IPS DF 6.9 (cell line): ENCODE data around the gene IL1RL1.

Experiments
- DNase-seq: peaks from one replicate; pipeline ENCODE4 v3.0.0-alpha.2; 2013; ENCODE audit warnings: low read depth, low spot score
- H3K27ac ChIP-seq: one replicate; pipeline ENCODE4 v1.5.1; 2013; ENCODE audit warnings: low read length, control low read depth
- H3K27me3 ChIP-seq: 2 replicates; pipeline ENCODE4 v1.6.1; 2013; ENCODE audit warnings: mild to moderate bottlenecking, low read length; ENCODE audit not compliant: control insufficient read depth, insufficient read depth
- H3K36me3 ChIP-seq: 2 replicates; pipeline ENCODE4 v1.6.1; 2013; ENCODE audit warnings: low read length; ENCODE audit not compliant: control insufficient read depth, insufficient read depth
- H3K4me1 ChIP-seq: 2 replicates; pipeline ENCODE4 v1.6.1; 2013; ENCODE audit warnings: low read length; ENCODE audit not compliant: control insufficient read depth, insufficient read depth
- H3K4me3 ChIP-seq: 2 replicates; pipeline ENCODE4 v1.5.1; 2013; ENCODE audit warnings: mild to moderate bottlenecking, low read length
- H3K9me3 ChIP-seq: 2 replicates; pipeline ENCODE4 v1.6.1; 2013; ENCODE audit warnings: low read length, inconsistent platforms; ENCODE audit not compliant: control insufficient read depth, insufficient read depth
- WGBS: extraction: QIAGEN DNeasy Blood & Tissue Kit; methylation state at CpG from one replicate; pipeline ENCODE4 v1.1.7; 2013; ENCODE audit warnings: mixed read lengths, missing lambda C conversion rate; ENCODE audit not compliant: insufficient read length, insufficient coverage; 5-methylcytosine and 5-hydroxymethylcytosine counted together

IL1RL1 gene

DNA sequence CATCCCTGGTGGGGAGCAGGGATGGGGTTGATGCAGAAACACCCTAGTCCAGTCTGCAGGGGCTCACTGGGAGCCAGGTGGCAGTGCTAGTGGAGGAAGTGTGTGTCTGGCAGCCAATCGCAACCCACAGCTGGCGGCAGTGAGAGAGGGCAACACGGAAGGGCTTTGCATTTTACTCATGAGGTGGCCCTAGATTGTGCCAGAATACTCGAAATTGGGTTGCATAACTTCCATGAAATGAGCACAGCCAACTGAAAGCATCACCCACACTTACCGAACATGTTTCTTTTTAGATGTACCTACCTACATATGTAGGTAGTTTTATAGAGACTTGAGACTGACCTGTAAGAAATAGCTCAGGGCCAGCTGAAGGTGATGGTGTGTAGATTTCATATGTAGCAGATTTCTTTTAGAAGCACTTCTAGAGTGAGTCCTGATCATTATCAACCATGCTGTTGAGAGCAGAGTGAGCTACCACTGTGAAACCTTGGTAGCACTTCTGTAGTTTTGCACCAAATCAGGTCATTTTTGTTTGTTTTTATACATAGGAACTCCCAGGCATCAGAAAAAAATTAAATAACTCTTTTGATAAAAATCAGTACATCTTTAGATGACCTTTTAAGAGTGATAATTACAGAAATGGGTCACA lies 57.2 kb downstream of the IL1RL1 start:
- DNase-seq: no peak
- Histone ChIP-seq H3K4me1 (no peaks in the 10 kb centered on the region), H3K4me3 (no peak overlapping the region), H3K36me3 (no peaks in the 10 kb centered on the region), H3K27me3 (no peaks in the 10 kb centered on the region), H3K27ac (no peak overlapping the region), H3K9me3 (peaks cover 3% of the 10 kb centered on the region)
- no CpG with 5 or more reads among the region's 5 CpGs for WGBS

GRCh38 chr2:102369866-102370265 lies 58.5 kb downstream of the IL1RL1 start:
- Histone ChIP-seq H3K27ac (no peak overlapping the region), H3K27me3 (no peaks in the 10 kb centered on the region), H3K9me3 (peaks cover 3% of the 10 kb centered on the region), H3K36me3 (no peaks in the 10 kb centered on the region), H3K4me3 (no peak overlapping the region), H3K4me1 (no peaks in the 10 kb centered on the region)
- no peak for DNase-seq
- no CpG with 5 or more reads among the region's 1 CpG for WGBS

- no CpG with 5 or more reads among the region's 1 CpG for WGBS
These were observed 64.8 kb downstream of the IL1RL1 start for GRCh38 chr2:102376052-102376591.

DNA sequence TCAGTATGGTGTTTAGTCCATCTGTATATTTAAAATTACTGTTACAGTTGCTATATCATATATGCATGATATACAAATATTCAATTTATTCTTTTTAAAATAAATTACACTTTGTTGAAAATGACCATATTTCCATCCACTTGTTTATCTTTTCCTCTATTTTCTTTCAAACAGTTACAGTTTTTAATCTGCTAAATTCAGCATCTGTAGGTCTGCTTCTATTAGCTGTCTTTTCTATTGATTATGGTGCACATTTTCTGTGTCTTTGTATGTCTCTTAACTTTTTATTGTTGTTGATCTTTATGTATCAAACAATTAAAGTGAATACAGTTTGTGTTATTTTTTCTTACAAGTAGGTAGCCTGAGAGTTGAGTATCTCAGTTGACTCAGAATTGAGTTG lies 72.4 kb downstream of the IL1RL1 start:
- no peak overlapping the region for H3K27ac ChIP-seq
- no peaks in the 10 kb centered on the region for H3K9me3 ChIP-seq
- DNase-seq: no peak
- no peaks in the 10 kb centered on the region for H3K27me3 ChIP-seq
- H3K4me1 ChIP-seq: no peaks in the 10 kb centered on the region
- H3K4me3 ChIP-seq: no peak overlapping the region
- H3K36me3 ChIP-seq: no peaks in the 10 kb centered on the region

More at GRCh38 chr2:102376052-102376591, 64.8 kb downstream of the IL1RL1 start:
- Histone ChIP-seq H3K9me3 (no peaks in the 10 kb centered on the region), H3K27ac (no peak overlapping the region), H3K4me3 (no peak overlapping the region), H3K36me3 (no peaks in the 10 kb centered on the region), H3K4me1 (no peaks in the 10 kb centered on the region), H3K27me3 (no peaks in the 10 kb centered on the region)
- DNase-seq: no peak

GRCh38 chr2:102385522-102385921 lies 74.2 kb downstream of the IL1RL1 start:
- no peaks in the 10 kb centered on the region for H3K27me3 ChIP-seq
- DNase-seq: no peak
- H3K27ac ChIP-seq: no peak overlapping the region
- no peaks in the 10 kb centered on the region for H3K36me3 ChIP-seq
- WGBS: no CpG with 5 or more reads among the region's 1 CpG
- no peaks in the 10 kb centered on the region for H3K4me1 ChIP-seq
- H3K4me3 ChIP-seq: no peak overlapping the region
- H3K9me3 ChIP-seq: no peaks in the 10 kb centered on the region

DNA sequence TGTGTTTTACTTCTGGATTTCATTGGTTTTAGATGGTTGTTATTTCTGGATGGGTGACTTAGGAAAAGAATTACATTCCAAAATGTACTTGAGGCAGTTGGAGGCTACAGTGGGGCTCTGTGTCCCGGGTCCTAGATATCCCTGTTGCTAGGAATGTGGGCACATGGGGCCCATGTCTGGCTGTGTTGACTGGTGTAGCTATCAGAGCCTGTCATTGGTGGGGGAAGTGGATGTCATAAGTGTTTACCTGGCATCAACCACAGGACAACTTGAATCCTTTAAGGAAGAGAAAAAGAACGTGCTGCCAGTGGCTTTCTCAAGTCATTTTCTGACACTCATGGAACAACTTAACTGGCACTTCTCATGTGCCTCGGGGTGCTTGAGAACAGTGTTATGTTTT lies 74.6 kb downstream of the IL1RL1 start:
- DNase-seq: no peak
- no peaks in the 10 kb centered on the region for H3K36me3 ChIP-seq
- no peaks in the 10 kb centered on the region for H3K4me1 ChIP-seq
- WGBS: no CpG with 5 or more reads among the region's 3 CpGs
- no peak overlapping the region for H3K27ac ChIP-seq
- no peaks in the 10 kb centered on the region for H3K9me3 ChIP-seq
- H3K27me3 ChIP-seq: no peaks in the 10 kb centered on the region
- no peak overlapping the region for H3K4me3 ChIP-seq

DNA sequence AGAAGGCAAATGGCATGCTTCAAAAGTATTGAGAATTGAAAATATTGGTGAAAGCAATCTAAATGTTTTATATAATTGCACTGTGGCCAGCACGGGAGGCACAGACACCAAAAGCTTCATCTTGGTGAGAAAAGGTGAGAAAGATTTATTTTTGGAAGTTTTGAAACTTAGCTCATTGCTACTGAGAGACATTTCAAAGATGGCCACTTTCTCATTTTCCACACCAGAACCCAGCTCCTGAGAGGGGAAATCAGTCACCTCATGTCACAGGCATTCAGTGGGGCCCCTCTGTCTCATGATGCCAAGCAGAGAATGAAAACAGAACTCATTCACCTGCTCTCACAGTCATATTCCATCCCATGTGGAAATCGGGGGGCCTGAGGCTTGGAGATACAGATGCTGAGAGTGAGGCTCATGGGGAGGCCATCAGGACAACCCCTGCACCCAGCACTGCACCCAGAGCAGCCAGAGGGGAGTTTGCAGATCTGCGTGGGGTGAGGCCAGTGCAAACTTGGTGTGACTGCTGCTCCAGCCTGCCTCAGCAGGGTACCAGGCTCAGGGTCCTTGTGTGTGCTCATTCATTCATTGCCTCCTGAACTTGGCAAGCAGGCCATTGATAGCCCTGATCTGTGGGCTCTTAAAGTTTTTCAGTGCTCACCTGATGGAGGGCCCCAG lies 75.6 kb downstream of the IL1RL1 start:
- Histone ChIP-seq H3K36me3 (no peaks in the 10 kb centered on the region), H3K9me3 (no peaks in the 10 kb centered on the region), H3K4me3 (no peak overlapping the region), H3K27me3 (no peaks in the 10 kb centered on the region), H3K4me1 (no peaks in the 10 kb centered on the region), H3K27ac (no peak overlapping the region)
- no CpG with 5 or more reads among the region's 3 CpGs for WGBS
- no peak for DNase-seq

- Histone ChIP-seq H3K27ac (no peak overlapping the region), H3K36me3 (no peaks in the 10 kb centered on the region), H3K4me1 (no peaks in the 10 kb centered on the region), H3K4me3 (no peak overlapping the region), H3K9me3 (no peaks in the 10 kb centered on the region), H3K27me3 (no peaks in the 10 kb centered on the region)
- no peak for DNase-seq
- no CpG with 5 or more reads among the region's 7 CpGs for WGBS
These were observed 76.6 kb downstream of the IL1RL1 start for GRCh38 chr2:102387763-102388546.

DNA sequence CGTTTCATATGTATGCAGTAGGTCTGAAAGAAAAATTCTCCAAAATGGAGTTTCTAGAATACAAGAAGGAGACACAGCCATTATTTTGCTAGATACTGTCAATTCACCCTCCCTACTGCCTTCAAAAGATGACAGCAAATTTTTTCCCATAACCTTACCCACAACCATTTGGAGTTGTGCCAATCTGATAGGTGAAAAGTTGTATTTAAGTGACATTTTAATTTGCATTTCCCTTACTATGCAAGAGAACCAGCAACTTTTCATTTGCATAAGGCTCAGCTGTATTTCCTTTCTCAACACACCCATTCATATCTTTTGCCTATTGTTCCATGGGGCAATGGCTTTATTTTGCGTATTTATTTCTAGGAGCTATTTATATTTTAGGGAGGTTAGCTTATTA lies 80.2 kb downstream of the IL1RL1 start:
- H3K27ac ChIP-seq: no peak overlapping the region
- H3K27me3 ChIP-seq: no peaks in the 10 kb centered on the region
- no CpG with 5 or more reads among the region's 2 CpGs for WGBS
- H3K9me3 ChIP-seq: no peaks in the 10 kb centered on the region
- H3K36me3 ChIP-seq: no peaks in the 10 kb centered on the region
- no peak for DNase-seq
- no peak overlapping the region for H3K4me3 ChIP-seq
- no peaks in the 10 kb centered on the region for H3K4me1 ChIP-seq

DNA sequence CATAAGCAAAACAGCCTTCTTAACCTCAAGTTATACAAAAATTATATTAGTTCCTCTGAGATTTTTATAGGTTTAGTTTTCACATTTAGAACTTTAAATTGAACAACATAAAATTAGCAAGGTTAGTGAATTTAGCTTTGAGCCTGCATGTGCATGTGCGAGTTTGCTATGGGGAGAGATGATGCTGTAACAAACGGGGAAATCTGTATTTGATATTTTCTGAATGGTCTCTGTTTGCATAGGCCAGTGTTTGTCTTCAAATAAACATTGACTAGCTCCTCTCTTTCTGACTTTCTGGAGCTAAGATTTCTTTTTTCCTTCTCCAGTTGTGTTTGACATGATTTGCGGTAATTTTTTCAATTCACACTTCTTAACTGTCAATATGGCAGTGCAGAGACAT lies 80.7 kb downstream of the IL1RL1 start:
- Histone ChIP-seq H3K4me3 (no peak overlapping the region), H3K4me1 (no peaks in the 10 kb centered on the region), H3K9me3 (no peaks in the 10 kb centered on the region), H3K27me3 (no peaks in the 10 kb centered on the region), H3K36me3 (no peaks in the 10 kb centered on the region), H3K27ac (no peak overlapping the region)
- DNase-seq: no peak
- WGBS: no CpG with 5 or more reads among the region's 3 CpGs
